ENCODE results near the gene DENR.
"Not testable (repeated sequence)": the region's sequence is repeated elsewhere in the genome, so short reads cannot be mapped to it uniquely, and the experiment has no call there.

DENR gene

DNA sequence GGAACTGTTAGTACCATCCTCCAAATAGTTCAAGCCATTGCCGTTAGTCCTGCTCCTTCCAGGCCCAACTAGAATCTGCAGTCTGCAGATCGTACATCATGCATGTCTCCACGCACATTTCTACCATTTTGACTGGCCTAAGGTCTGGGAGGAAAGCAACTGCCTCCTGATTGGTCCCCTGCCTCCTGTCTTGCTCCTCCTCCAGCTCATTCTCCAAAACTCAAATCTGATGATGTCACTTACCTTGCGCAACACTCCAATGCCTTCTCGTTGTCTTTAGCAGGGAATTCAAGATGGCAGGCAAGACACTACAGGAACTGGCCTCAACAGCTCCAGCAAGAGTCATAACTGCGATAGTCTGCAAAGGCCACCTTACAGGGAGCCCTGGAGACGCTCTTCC, 12.3 kb upstream of the DENR start:
- DNase-seq (ENCODE audit: low spot score), result no peak

DNA sequence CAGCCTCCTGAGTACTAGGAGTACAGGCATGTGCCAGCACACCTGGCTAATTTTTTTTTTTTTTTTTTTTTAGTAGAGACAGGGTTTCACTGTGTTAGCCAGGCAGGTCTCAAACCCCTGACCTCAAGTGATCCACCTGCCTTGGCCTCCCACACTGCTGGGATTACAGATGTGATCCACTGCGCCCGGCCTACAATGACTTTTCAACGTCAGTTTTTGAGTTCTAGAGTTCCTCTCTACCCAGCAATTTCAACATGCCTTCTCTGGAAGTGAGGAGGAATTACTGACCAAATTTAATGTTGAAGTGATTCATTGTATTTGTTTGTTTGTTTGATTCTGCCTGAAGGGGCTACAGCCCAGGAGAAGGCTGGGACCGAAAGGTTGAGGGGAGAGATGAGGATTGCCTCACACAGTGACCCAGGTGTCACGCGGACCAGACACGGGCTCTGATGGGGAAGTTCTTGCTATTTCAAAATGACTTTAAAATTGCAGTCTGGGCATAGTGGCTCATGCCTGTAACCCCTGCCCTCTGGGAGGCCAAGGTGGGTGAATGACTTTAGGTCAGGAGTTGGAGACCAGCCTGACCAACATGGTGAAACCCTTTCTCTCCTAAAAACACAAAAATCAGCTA, 8.6 kb upstream of the DENR start:
- DNase-seq (ENCODE audit: low spot score), result no peak

DNA sequence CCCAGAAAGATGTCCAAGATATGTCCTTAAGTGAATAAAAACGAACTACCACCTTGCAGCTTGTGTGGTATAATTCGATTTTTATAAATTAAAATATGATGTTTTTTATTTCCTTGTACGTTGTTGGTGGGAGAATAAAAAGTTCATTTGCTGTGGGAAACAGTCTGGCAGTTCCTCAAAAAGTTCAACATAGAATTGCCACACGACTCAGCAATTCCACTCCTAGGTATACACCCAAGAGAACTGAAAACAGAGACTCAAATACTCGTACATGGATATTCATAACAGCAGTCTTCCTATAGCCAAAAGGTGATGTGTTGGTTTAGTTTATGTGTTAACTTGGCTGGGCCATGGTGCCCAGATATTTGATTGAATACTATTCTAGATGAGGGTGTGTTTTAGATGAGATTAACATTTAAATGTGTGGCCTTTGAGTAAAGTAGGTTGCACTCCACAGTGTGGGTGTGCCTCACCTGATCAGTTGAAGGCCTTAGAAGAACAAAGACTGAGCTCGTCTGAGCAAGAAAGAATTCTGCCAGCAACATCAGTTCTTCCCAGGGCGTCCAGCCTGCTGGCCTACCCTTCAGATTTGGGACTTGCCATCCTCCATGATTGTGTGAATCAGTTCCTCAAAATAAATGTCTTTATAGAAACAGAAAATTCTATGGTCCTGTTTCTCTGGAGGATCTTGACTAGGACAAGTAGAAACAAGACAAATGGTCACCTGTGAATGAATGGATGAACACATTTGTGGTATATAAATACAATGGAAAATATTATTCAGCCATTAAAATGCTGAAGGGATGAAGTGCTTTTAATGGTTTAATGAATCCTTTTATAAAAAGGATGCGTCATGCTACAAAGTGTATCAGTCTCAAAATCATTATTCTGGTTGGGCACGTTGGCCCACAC, 5.1 kb upstream of the DENR start:
- no peak for DNase-seq (ENCODE audit: low spot score)

DNA sequence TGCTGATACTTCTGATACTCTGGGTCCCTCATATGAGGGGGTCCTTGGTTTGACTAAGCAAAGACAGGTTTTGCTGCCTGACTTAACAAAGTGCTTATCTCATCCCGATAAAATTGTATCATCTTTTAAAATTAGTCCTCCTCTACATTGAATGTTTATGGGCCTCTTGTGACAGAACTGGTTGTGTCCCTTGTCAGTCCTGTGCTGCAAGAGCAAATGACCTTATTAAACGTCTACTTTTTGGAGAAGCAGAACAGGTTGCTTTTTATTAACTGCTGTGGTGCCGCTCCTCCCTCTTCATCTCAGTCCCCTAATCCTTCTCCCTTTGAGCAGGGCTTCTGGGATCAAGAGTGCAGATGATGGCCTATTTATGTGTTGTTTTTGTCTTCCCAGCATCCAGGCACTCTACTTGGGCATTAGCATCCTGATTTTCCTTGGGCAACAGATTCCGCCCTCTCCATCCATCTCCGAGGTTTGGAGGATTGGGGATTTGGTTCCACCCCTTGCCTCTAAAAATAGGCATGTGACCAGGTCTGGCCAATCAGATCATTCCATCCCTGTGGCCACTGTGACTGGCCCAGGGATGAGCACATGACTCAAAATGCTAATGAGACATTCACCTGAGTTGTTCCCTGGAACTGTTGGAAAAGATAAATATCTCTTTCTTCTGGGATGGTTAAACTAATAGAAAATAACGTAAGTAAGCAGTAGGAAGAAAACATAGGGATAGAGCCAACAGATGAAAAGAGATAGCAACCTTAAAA, 2.9 kb upstream of the DENR start:
- DNase-seq (ENCODE audit: low spot score), result no peak

DNA sequence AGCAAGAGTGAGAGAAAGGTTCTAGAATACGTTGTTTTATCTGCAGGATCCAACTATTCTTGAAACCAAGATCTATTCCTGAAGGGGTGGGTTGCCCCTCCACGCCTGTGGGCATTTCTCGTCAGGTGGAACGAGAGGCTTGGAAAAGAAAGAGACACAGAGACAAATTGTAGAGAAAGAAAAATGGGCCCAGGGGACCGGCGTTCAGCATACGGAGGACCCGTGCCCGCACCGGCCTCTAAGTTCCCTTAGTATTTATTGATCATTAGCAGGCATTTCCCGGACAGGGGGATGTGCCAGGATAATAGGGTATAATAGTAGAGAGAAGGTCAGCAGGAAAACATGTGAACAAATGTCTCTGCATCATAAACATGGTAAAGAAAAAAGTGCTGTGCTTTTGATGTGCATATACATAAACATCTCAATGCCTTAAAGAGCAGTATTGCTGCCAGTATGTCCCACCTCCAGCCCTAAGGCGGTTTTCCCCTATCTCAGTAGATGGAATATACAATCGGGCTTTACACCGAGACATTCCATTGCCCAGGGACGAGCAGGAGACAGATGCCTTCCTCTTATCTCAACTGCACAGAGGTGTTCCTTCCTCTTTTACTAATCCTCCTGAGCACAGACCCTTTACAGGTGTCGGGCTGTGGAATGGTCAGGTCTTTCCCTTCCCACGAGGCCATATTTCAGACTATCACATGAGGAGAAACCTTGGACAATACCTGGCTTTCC, 1.7 kb upstream of the DENR start:
- DNase-seq (ENCODE audit: low spot score), result not testable (repeated sequence)

DNA sequence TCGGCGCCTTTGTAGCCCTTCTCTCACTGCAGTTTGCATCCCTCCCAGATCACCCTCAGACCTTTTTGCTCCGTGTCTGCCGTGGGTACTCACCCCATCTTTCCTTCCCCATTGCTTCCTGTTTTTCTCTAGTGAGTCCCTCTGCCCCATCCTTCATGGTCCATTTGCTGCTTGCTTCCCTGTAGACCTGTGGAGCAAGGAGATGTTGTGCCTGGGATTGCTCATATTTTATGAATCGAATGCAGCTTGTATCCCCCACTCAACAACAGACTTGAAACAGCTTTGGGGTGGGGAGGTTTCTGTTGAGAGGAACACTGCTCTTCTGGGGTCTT, 661 bp downstream of the DENR start:
- no peak for DNase-seq (ENCODE audit: low spot score)

DNA sequence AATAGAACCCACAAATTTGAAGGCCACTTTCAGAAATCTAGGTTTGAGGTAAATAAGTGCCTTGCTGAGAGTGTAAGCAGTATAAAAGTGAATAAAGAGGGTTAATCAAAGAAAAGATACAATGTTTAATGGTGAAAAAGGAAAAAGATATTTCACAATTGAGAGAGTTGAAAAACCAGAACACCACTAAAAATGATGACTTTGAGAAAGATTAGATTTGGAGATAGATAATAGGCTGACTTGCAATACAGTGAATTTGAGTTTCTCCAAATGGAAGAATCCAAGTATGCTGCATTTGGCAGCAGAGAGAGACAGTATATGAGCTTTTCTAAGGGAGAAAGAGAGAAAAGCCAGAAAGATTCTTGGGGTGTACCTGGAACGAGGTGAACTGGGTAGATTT, 2.2 kb downstream of the DENR start:
- no peak for DNase-seq (ENCODE audit: low spot score)

DNA sequence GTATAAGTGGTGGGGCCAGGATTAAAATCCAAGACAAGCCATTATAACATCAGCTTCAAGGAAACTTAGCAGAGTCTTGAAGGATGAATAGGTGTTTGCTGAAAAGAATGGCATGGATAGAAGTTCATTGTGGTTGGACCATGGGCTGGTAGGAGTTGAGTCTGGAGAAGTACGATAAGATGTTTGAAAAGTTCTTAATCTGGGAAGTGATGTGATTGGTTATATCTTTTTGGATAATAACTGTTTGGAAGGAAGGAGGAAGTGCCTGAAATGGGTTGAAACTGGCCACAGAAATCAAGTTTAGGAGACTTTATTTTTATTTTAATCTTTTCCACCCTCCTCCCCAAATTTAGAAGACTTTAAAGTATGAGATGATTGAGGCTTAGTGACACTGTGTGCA, 4.9 kb downstream of the DENR start:
- DNase-seq (ENCODE audit: low spot score), result no peak

DNA sequence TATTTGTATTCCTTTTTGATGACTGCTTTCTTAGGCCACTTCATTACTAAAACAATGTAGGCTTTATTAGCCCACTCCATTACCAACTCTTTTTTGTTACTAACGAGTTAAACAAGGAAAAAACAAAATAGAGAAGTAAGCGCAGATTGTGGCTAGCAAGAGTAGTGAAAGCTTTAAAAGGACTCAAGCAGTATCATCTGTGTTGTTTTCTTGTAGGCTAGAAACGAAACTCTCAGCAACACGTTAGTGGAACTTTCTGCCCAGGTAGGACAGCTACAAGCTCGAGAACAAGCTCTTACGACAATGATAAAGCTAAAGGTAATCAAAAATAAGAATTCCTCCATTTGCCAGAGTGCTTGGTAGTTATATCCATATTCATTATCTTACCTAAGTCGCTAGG, 32.9 kb downstream of the DENR start:
- DNase-seq (ENCODE audit: low spot score), result no peak

DNA sequence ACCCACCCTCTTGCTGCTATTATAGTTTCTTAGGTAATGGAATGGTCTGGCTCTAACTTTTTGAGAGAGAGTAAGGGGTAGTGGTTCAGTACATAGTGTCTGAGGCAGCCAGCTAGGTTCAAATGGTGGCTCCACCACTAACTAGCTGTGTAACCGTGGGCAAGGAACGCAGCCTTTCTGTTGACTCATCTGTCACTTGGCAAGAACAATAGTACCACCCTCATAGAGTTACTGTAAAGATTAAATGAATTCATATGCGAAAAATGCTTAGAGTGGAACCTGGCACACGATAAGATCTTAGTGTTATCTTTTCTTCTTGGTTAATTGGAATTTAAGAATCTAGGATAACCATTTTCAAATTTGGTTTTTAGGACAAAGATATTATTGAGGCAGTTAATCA, 35.8 kb downstream of the DENR start:
- no peak for DNase-seq (ENCODE audit: low spot score)

DNA sequence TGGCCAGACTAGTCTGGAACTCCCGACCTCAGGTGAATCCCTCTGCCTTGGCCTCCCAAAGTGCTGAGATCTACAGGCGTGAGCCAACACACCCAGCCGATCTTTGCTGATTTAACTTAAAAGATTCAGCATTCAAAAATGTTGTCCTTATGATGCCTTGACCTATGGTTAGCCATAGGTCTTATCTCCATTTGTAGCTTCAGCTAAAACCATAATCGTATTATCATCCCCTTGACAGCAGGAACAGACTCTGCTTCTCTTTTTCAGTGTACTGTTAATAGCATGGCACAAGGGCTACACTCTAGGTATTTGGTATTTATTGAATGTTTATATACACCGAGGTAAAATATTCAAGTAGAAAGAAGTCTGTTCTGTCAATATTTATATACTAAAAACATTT, 37.0 kb downstream of the DENR start:
- no peak for DNase-seq (ENCODE audit: low spot score)

DNA sequence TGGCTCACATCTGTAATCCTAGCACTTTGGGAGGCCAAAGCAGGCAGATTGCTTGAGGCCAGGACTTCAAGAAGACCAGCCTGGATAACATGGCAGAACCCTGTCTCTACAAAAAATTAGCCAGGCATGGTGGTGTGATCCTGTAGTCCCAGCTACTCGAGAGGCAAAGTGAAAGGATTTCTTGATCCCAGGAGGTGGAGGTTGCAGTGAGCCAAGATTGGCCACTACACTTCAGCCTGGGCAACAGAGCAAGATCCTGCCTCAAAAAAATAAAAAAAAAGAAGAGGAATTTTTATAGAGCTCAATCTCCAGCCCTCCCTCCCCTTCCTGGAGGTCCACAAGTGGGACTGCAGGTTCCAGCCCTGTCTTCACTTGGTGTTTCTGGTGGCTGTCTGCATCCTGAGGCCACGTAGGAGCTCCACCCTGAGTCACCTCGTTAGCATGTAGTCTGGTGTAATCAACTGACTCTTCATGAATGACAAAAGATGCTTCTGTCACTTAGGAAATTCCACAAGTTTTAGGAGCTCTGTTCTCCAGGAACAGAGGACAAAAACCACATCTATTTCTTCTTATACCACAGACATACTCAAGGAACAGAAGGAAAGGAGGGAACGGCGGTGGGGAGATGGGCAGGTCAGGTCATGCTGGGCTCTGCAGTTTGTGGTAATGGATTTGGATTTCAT, 37.9 kb downstream of the DENR start:
- no peak for DNase-seq (ENCODE audit: low spot score)

DNA sequence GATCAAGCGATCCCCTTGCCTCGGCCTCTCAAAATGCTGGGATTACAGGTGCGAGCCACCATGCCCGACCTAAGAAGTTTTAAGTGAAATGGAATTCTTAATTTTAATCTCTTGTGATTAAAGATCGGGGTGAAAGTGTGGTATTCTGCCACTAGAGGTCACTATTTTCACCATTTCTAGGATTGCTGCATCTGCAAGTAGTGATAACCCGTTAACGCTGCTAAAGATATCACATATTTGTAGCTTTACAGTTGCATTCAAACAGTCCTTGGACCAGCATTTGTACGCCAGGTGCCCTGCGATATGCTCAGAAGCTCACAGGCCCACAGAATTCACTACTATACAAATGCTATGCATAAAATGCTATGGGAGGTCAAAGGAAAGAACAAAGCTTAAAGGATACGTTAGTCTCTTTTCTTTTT, 41.1 kb downstream of the DENR start:
- peak; percentile 62 for DNase-seq (ENCODE audit: low spot score)

DNA sequence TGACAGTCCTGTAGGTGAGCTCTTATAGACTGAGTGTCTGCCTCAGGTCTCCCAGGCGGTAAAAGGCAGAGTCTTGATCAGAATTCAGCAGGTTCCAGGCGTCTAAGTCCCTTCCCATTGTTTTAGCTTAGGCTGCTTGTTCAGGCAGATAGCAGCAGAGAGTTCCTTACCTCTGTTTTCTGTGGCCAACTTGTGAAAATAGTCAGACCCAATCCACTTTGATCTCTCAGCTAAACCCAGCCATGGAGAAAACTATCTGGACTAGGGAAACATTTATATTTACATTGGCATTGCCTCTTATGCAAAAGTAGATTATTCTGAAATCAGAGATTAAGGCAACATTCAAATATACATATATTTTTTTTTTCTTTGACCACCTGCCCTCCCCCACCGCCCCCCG, 43.2 kb downstream of the DENR start:
- no peak for DNase-seq (ENCODE audit: low spot score)

DNA sequence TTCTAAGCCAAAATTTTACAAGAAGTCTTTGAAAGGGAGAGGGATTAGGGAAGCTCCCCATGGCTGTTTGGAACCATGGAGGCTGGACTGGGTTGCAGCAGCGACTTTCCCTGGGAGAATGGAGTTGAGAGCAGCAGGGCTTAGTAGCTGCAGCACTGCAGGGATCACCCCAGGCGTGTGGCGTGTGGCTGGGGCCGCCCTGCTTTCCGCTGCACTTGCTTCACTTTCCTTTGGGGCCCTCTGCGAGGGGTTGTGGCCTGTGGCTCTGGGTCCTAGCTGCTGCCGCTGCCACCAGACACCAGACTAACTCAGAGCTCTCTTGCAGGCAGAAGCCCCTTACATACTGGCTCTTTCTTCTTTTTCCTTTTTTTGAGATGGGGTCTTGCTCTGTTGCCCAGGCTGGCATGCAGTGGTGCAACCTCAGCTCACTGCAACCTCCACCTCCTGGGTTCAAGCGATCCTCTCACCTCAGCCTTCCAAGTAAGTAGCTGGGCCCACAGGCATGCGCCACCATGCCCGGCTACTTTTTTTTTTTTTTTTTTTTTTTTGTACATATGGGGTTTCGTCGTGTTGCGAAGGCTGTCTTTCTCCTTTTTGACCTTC, 47.1 kb downstream of the DENR start:
- DNase-seq (ENCODE audit: low spot score), result no peak

DNA sequence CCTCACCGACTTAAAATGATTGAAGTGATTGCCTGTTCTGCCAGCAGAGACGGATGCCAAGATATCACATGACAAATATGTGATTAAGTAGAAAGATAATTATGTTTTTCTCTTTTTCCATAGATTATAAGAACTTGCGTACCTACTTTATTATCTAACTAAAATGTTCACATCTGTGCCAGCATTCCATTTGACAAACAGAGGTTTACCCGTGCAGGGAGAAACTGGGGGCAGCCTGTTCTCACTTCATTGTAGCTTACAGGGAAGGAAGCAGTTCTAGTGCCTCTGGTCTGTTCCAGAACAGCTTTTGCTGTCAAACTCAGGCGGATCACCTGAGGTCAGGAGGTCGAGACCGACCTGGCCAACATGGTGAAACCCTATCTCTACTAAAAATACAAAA, 51.3 kb downstream of the DENR start:
- no peak for DNase-seq (ENCODE audit: low spot score)

DNA sequence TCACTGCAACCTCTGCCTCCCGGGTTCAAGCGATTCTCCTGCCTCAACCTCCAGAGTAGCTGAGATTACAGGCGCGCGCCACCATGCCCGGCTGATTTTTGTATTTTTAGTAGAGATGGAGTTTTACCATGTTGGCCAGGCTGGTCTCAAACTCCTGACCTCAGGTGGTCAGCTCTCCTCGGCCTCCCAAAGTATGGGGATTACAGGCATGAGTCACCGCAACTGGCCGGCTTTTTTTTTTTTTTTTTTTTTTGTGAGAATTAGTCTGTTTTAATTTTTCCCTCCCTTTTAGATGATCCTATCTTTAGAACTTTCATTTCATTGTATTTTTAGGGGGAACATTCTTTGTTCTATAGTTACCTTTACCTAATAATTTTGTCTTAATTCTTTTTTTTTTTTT, 52.3 kb downstream of the DENR start:
- DNase-seq (ENCODE audit: low spot score), result not testable (repeated sequence)

DNA sequence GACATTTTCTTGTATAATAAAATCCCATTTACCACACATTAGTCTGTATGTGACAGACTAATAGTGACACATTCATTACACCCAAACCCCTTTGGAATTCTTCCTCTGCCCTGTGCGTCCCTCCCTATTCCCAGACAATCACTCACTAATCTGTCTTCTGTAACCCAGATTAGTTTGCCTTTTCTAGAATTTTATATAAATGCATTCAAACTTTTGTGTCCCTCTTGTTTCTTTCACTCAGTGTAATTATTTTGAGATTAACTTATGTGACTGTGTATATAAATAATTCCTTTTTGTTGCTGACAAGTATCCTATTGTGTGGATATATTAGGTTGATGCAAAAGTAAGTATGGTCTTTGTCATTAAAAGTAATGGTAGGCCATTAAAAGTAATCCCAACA, 55.0 kb downstream of the DENR start:
- DNase-seq (ENCODE audit: low spot score), result no peak

DNA sequence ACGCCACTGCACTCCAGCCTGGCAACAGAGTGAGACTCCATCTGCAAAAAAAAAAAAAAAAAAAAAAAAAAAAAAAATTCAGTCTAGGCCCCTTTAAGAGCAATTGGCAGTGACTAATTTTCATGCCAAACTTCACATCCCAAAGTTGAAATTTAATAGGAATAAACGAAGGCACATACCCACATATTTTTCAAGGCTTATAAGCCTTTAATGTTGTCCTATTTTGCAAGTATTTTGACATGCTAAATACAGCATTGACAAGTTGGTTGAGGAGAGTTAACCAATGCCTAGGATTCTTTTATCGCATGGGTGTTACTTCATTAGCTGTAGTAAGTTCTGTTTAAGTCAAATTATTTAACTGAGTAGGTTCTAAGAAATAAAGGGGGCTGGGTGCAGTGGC, 59.2 kb downstream of the DENR start:
- DNase-seq (ENCODE audit: low spot score), result no peak

DNA sequence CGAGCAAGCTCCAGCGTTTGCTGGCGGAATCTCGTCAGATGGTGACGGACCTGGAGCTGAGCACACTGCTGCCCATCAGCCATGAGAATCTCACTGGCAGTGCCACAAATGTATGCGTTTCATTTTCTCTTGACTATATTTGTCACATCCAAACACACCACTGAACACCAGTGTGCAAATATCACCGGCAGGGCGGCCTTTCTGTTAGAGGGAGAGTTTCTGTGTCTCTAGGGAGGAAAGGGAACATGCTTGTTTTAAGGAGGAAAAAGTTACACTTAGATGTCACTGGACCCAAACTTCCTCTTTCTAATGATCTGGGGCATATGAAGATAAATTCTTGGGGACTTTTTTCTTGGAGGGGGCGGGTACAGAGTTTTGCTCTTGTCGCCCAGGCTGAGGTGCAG, 60.7 kb downstream of the DENR start:
- DNase-seq (ENCODE audit: low spot score), result no peak

DNA sequence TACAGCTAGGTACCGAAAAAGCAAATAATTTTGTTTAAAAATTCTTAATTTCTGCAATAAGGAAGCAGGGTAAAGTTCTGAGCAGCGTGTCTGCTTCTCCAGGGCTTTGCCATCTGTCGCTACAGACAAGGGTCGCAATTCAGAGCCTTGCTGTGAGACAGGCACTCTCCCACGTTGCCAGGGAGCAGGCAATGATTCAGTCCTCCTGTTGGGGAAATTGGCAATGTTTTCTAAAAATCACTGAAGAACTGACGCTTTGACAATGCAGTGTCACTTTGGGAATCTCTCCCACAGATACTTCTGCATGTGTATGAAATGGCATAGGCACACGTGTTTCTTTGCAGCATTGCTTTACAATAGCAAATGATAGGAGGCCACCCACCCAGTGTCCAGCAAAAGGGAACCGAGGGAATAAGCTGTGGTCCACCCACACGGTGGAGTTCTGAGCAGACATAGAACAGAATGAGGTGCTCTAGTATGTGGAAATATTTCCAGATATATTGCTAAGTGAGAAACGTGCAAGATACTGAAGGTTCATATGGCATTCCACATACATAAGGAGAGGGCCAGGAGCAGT, 66.7 kb downstream of the DENR start:
- DNase-seq (ENCODE audit: low spot score), result no peak

All from hepatic stellate cell (primary cell).